OCI-LY3 (cell line): ENCODE measurements around the gene PACRG.

Source experiments
- H2AFZ ChIP-seq: fragments of 200-600, 300-600 bp; shearing (Covaris generic); 2 replicates; pipeline ENCODE4 v1.6.0; 2014; ENCODE audit warnings: antibody characterized with exemption, low read depth, low read length
- H3K27ac ChIP-seq: fragments of 200-600, 300-600 bp; sonication (generic); 2 replicates; pipeline ENCODE4 v1.5.1; 2014; ENCODE audit warnings: mild to moderate bottlenecking, low read length, moderate library complexity, mixed read lengths
- H3K27me3 ChIP-seq: fragments of 200-600, 300-600 bp; sonication (generic); 2 replicates; pipeline ENCODE4 v1.6.1; 2014; ENCODE audit warnings: low read depth, low read length, mixed read lengths
- H3K36me3 ChIP-seq: fragments of 200-600, 300-600 bp; sonication (generic); replicated peaks from 2 replicates; pipeline ENCODE3; 2014; ENCODE audit warnings: low read depth, low read length, mixed read lengths
- H3K4me1 ChIP-seq: fragments of 300-600, 200-600 bp; sonication (generic); 2 replicates; pipeline ENCODE4 v1.6.1; 2014; ENCODE audit warnings: low read length, mixed read lengths
- H3K4me2 ChIP-seq: fragments of 200-600, 300-600 bp; sonication (generic); 2 replicates; pipeline ENCODE4 v1.6.1; 2014; ENCODE audit warnings: low read length, mixed read lengths
- H3K4me3 ChIP-seq: fragments of 300-600, 200-600 bp; sonication (generic); 2 replicates; pipeline ENCODE4 v1.5.1; 2014; ENCODE audit warnings: antibody characterized with exemption, mild to moderate bottlenecking, low read length, moderate library complexity
- H3K79me2 ChIP-seq: fragments of 300-600, 200-600 bp; shearing (Covaris generic); 2 replicates; pipeline ENCODE4 v1.6.1; 2014; ENCODE audit warnings: mild to moderate bottlenecking, low read length, mixed read lengths
- H3K9ac ChIP-seq: fragments of 300-600, 200-600 bp; shearing (Covaris generic); 2 replicates; pipeline ENCODE4 v1.6.0; 2014; ENCODE audit warnings: mild to moderate bottlenecking, low read length, moderate library complexity
- H3K9me3 ChIP-seq: fragments of 200-600, 300-600 bp; shearing (Covaris generic); 2 replicates; pipeline ENCODE4 v1.6.1; 2014; ENCODE audit warnings: low read length, mixed read lengths; ENCODE audit not compliant: insufficient read depth
- H4K20me1 ChIP-seq: fragments of 200-600, 300-600 bp; sonication (generic); 2 replicates; pipeline ENCODE4 v1.6.1; 2016; ENCODE audit warnings: low read length, mixed read lengths; ENCODE audit not compliant: insufficient read depth
- EZH2phosphoT487 ChIP-seq: fragments of 200-600 bp; shearing (Covaris generic); IDR thresholded peaks from 2 replicates; pipeline ENCODE4 v1.6.1; 2018; ENCODE audit warnings: antibody characterized with exemption, mixed run types, low read depth
- TF ChIP-seq, protein P1 (sequence below): fragments of 200-600, 300-600 bp; sonication (generic); IDR thresholded peaks from 2 replicates; pipeline ENCODE4 v1.5.1; 2014; ENCODE audit warnings: antibody characterized with exemption, low read length, low read depth

PACRG gene

DNA sequence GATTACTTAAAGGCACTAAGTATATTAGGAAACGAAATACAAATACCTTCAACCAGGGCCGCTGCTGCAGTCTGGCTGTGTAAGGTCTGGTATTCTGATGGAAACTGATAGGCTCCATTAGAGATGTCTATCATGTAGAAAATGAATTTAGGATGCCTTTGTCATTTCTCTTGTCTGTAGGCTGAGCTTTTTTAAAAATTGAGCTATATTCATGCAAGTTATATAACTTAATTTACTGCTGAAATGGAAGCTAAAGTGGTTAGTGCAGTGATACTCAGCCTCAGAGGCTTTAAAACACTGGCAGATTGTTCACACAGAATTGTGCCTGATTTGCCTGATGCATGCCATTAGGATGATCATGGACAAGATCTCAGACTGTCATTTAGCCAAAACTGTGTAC is 400.6 kb downstream of the PACRG start:
- Histone ChIP-seq H3K27ac (no peak overlapping the region), H3K4me1 (no peaks in the 10 kb centered on the region), H3K79me2 (no peaks in the 10 kb centered on the region), H3K36me3 (no peaks in the 10 kb centered on the region), H4K20me1 (no peaks in the 10 kb centered on the region), H3K4me2 (no peak overlapping the region), H2AFZ (no peak overlapping the region), H3K27me3 (no peaks in the 10 kb centered on the region), H3K4me3 (no peak overlapping the region), H3K9me3 (no peaks in the 10 kb centered on the region), H3K9ac (no peak overlapping the region)
- TF ChIP-seq, protein P1, sequence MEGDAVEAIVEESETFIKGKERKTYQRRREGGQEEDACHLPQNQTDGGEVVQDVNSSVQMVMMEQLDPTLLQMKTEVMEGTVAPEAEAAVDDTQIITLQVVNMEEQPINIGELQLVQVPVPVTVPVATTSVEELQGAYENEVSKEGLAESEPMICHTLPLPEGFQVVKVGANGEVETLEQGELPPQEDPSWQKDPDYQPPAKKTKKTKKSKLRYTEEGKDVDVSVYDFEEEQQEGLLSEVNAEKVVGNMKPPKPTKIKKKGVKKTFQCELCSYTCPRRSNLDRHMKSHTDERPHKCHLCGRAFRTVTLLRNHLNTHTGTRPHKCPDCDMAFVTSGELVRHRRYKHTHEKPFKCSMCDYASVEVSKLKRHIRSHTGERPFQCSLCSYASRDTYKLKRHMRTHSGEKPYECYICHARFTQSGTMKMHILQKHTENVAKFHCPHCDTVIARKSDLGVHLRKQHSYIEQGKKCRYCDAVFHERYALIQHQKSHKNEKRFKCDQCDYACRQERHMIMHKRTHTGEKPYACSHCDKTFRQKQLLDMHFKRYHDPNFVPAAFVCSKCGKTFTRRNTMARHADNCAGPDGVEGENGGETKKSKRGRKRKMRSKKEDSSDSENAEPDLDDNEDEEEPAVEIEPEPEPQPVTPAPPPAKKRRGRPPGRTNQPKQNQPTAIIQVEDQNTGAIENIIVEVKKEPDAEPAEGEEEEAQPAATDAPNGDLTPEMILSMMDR, result no peak
- TF ChIP-seq EZH2phosphoT487, result no peak

DNA sequence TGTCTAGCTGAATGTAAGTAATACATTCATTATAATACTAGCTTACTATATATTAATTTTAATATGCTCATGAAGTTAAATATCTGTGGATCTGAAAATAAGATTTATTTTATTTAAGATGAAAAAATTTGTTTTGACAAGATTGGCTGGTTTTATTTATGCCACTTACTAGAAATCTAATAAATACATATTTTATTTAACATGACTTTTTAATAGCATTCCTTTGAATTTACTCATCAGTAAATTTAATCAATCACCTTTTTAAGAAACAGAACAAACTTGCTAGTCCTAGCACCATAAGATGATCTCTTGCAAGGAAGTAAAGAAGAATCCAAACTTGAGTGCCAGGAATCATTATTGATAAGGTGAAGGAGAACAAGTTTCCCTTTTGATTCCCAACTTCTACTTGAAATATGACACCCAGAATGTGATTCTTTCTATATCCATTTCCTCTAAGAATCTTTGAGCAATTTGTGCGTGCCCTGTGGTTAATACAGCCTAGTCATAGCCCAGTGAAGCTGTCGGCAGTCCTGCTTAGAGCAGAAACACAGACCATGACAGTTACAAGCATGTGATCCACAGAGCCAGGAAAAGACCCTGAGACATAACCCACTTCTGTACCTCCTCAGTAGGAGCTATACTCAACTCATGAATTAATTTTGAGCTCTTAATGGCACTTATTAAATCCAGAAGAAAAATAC is 404.4 kb downstream of the PACRG start:
- H4K20me1 ChIP-seq, result no peaks in the 10 kb centered on the region
- no peak overlapping the region for H3K4me3 ChIP-seq
- H3K9me3 ChIP-seq, result no peaks in the 10 kb centered on the region

DNA sequence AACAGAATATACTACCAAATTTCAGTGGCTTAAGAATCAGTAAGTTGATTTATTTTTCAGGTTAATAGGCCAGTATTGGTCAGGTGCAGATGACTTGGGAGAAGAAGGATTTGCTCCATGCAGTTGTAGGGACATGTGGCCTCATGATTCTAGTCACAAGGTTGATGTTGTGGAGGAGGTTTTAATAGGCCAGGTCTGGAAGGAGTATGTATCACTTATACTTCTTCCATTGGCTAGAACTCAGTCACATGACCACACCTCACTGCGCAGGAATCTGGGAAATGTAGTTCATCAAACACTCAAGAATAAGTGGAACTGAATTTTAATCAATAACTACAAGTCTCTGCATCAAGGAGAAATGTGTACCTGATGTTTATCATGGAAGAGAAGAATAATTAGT is 405.2 kb downstream of the PACRG start:
- H2AFZ ChIP-seq, result no peak overlapping the region
- TF ChIP-seq, protein P1, result no peak
- TF ChIP-seq EZH2phosphoT487, result no peak
- H3K4me3 ChIP-seq, result no peak overlapping the region
- no peaks in the 10 kb centered on the region for H3K36me3 ChIP-seq
- H3K9ac ChIP-seq, result no peak overlapping the region
- no peaks in the 10 kb centered on the region for H3K9me3 ChIP-seq
- no peak overlapping the region for H3K4me2 ChIP-seq
- no peaks in the 10 kb centered on the region for H3K4me1 ChIP-seq
- H3K27me3 ChIP-seq, result no peaks in the 10 kb centered on the region; the same call in 1 of the 2 replicates
- H3K79me2 ChIP-seq, result no peaks in the 10 kb centered on the region
- H3K27ac ChIP-seq, result no peak overlapping the region
- H4K20me1 ChIP-seq, result no peaks in the 10 kb centered on the region

More for the DNA sequence above, 404.4 kb downstream of the PACRG start:
- H3K4me1 ChIP-seq, result no peaks in the 10 kb centered on the region
- H3K27ac ChIP-seq, result no peak overlapping the region
- H3K4me2 ChIP-seq, result no peak overlapping the region
- no peaks in the 10 kb centered on the region for H3K79me2 ChIP-seq
- no peaks in the 10 kb centered on the region; the same call in 1 of the 2 replicates for H3K27me3 ChIP-seq
- TF ChIP-seq EZH2phosphoT487, result no peak
- TF ChIP-seq, protein P1, result no peak
- H3K36me3 ChIP-seq, result no peaks in the 10 kb centered on the region
- H3K9ac ChIP-seq, result no peak overlapping the region
- no peak overlapping the region for H2AFZ ChIP-seq

DNA sequence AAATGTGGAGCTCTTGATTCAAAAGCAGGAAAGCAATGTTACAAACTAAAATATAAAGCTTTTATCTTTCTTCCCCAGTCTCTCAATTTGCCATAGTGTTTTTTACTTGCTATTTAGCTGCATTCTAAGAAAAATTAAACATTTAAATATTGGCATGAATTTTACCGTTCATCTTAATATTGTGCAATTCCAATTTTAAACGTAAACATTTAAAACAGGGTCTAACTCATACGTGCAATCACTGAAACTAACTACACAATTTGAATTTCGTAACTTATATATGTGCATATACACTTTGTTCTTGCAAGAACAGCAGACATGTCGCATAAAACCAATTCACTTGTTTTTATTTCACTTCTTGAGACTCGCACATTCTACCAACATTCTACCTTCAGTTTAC is 405.9 kb downstream of the PACRG start:
- Histone ChIP-seq H3K9ac (no peak overlapping the region), H3K79me2 (no peaks in the 10 kb centered on the region), H3K9me3 (no peaks in the 10 kb centered on the region), H3K27ac (no peak overlapping the region), H3K4me1 (no peaks in the 10 kb centered on the region), H3K36me3 (no peaks in the 10 kb centered on the region), H4K20me1 (no peaks in the 10 kb centered on the region), H2AFZ (no peak overlapping the region), H3K4me3 (no peak overlapping the region), H3K27me3 (no peaks in the 10 kb centered on the region; the same call in 1 of the 2 replicates), H3K4me2 (no peak overlapping the region)
- TF ChIP-seq, protein P1, result no peak
- TF ChIP-seq EZH2phosphoT487, result no peak
